GM12878 (cell line): ENCODE measurements around the gene CDHR2.

Experiments used
- BACH1 ChIP-seq: fragments of 450-650 bp; IDR thresholded peaks from 2 replicates; pipeline ENCODE4 v1.6.1; 2017; ENCODE audit warnings: mild to moderate bottlenecking, borderline replicate concordance
- CREB1 ChIP-seq: IDR thresholded peaks from 2 replicates; pipeline ENCODE4 v1.6.1; 2012; ENCODE audit warnings: low read depth, mild to moderate bottlenecking, inconsistent platforms
- CTCF ChIP-seq, 3 experiments: IDR thresholded peaks in 2 of 3; conservative IDR thresholded peaks in 1 of 3; 2 replicates each; pipeline ENCODE4 v1.5.1; 2011; ENCODE audit warnings: low read depth in 3 of 3, low read length in 3 of 3, mild to moderate bottlenecking in 3 of 3, control low read depth in 2 of 3, moderate library complexity in 2 of 3, inconsistent platforms in 1 of 3, mixed read lengths in 1 of 3; ENCODE audit not compliant: control insufficient read depth in 2 of 3, insufficient read depth in 1 of 3; ENCODE audit errors: extremely low read depth in 1 of 3
- EP300 ChIP-seq, 2 experiments: fragments of 150-350 bp in 1 of 2; IDR thresholded peaks; 2 replicates each; pipeline ENCODE4 v1.6.1; 2011 to 2012; ENCODE audit warnings: low read depth in 2 of 2, low read length in 2 of 2, borderline replicate concordance in 1 of 2, improper control_type of control experiment in 1 of 2, inconsistent platforms in 1 of 2; ENCODE audit not compliant: control insufficient read depth in 1 of 2
- EZH2 ChIP-seq: IDR thresholded peaks from 2 replicates; pipeline ENCODE4 v1.6.1; 2012; ENCODE audit warnings: low read depth, mild to moderate bottlenecking, control low read depth, inconsistent platforms, low read length, borderline replicate concordance; ENCODE audit not compliant: control insufficient read depth
- KAT2A ChIP-seq: conservative IDR thresholded peaks from 2 replicates; pipeline ENCODE4 v1.6.1; 2011; ENCODE audit warnings: low read depth, low read length; ENCODE audit not compliant: control insufficient read depth
- KDM1A ChIP-seq: fragments of 200-600 bp; sonication (generic); IDR thresholded peaks from 2 replicates; pipeline ENCODE4 v1.6.1; 2016; ENCODE audit warnings: borderline replicate concordance
- POLR2AphosphoS5 ChIP-seq: IDR thresholded peaks from 2 replicates; pipeline ENCODE4 v1.6.1; 2011; ENCODE audit warnings: mild to moderate bottlenecking, low read length, inconsistent platforms
- RAD21 ChIP-seq: IDR thresholded peaks from 2 replicates; pipeline ENCODE4 v1.6.1; 2011; ENCODE audit warnings: mild to moderate bottlenecking, low read depth, low read length, moderate library complexity; ENCODE audit not compliant: insufficient read depth
- SPI1 ChIP-seq: IDR thresholded peaks from 2 replicates; pipeline ENCODE4 v1.6.1; 2011; ENCODE audit warnings: low read depth, mild to moderate bottlenecking, low read length, moderate library complexity, borderline replicate concordance; ENCODE audit not compliant: insufficient read depth
- ZNF274 ChIP-seq: IDR thresholded peaks from one replicate; pipeline ENCODE4 v1.8.0; 2011; ENCODE audit not compliant: insufficient read length, insufficient read depth
- TF ChIP-seq, protein P1 (sequence below): IDR thresholded peaks from 2 replicates; pipeline ENCODE4 v1.6.1; 2011; ENCODE audit warnings: low read depth, low read length, improper control_type of control experiment, borderline replicate concordance

- TF ChIP-seq CTCF (IDR thresholded peaks at IDR 0.05 in 2 of 3, conservative IDR thresholded peaks at IDR 0.05 in 1 of 3; ENCODE audit: control insufficient read depth in 2 of 3, extremely low read depth in 1 of 3, insufficient read depth in 1 of 3, low read depth in 3 of 3, low read length in 3 of 3) (no peak), RAD21 (no peak), ZNF274 (no peak), POLR2AphosphoS5 (no peak), EZH2 (no peak), SPI1 (no peak), EP300 (IDR thresholded peaks at IDR 0.05; ENCODE audit: borderline replicate concordance in 1 of 2, control insufficient read depth in 1 of 2, low read depth in 2 of 2, low read length in 2 of 2) (no peak), BACH1 (no peak), KDM1A (no peak), KAT2A (no peak), CREB1 (no peak)
- TF ChIP-seq, protein P1, sequence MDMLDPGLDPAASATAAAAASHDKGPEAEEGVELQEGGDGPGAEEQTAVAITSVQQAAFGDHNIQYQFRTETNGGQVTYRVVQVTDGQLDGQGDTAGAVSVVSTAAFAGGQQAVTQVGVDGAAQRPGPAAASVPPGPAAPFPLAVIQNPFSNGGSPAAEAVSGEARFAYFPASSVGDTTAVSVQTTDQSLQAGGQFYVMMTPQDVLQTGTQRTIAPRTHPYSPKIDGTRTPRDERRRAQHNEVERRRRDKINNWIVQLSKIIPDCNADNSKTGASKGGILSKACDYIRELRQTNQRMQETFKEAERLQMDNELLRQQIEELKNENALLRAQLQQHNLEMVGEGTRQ: no peak
Measured at GRCh38 chr5:176637556-176637955, 88.4 kb downstream of the CDHR2 start.
